ENCODE results near the gene TMEM239.

Gene TMEM239

DNA sequence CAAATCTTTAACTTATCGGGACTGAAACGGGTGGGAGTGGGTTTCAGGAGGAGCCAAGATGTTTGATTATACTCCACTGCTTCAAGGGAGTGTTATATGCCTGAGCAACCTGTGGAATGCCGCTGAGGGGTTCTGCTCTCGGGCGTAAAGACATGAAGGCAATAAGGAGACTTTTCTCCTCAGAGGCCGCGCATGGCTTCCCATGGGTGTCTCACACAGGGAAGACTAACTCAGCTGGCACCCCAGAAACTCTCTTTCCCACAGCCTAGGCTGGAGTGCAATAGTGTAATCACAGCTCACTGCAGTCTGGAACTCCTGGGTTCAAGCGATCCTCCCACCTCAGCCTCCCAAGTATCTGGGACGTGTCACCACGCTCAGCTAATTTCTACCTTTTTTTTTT is 6.5 kb upstream of the TMEM239 start:
- H3K4me1 Mint-ChIP-seq: no peaks in the 10 kb centered on the region
- H3K4me3 Mint-ChIP-seq: no peak overlapping the region
- no peaks in the 10 kb centered on the region for H3K36me3 Mint-ChIP-seq
- peaks cover 30% of the 10 kb centered on the region for H3K27me3 Mint-ChIP-seq
- no peak overlapping the region for H3K27ac Mint-ChIP-seq
- H3K9me3 Mint-ChIP-seq: peaks cover 9% of the 10 kb centered on the region

- peaks cover 20% of the 10 kb centered on the region for H3K27me3 Mint-ChIP-seq
- no peaks in the 10 kb centered on the region for H3K4me1 Mint-ChIP-seq
- H3K27ac Mint-ChIP-seq: no peak overlapping the region
- H3K4me3 Mint-ChIP-seq: no peak overlapping the region
- no peaks in the 10 kb centered on the region for H3K36me3 Mint-ChIP-seq
- H3K9me3 Mint-ChIP-seq: peaks cover 9% of the 10 kb centered on the region
Measured at GRCh38 chr20:2812189-2812588, 4.0 kb upstream of the TMEM239 start.

- no peak overlapping the region for H3K27ac Mint-ChIP-seq
Measured at GRCh38 chr20:2814076-2814475, 2.1 kb upstream of the TMEM239 start.

GRCh38 chr20:2814587-2815051 is 1.5 kb upstream of the TMEM239 start, which contains the start of gene C20orf141:
Gene C20orf141, plus strand, starts transcription at chr20:2814987. Its CDS starts 198 bp downstream, at chr20:2815185.
- Mint-ChIP-seq H3K9me3 (peaks cover 9% of the 10 kb centered on the region), H3K27me3 (peaks cover 16% of the 10 kb centered on the region), H3K4me1 (no peaks in the 10 kb centered on the region), H3K27ac (peak within 1 kb of the TSS; percentile 41), H3K36me3 (no peaks in the 10 kb centered on the region), H3K4me3 (no peak within 1 kb of the TSS)

More at GRCh38 chr20:2814076-2814475, 2.1 kb upstream of the TMEM239 start:
- Mint-ChIP-seq H3K4me1 (no peaks in the 10 kb centered on the region), H3K36me3 (no peaks in the 10 kb centered on the region), H3K27me3 (peaks cover 17% of the 10 kb centered on the region), H3K4me3 (no peak overlapping the region), H3K9me3 (peaks cover 9% of the 10 kb centered on the region)

GRCh38 chr20:2815242-2815900 is 793 bp upstream of the TMEM239 start:
- H3K36me3 Mint-ChIP-seq: no peaks in the 10 kb centered on the region
- H3K27me3 Mint-ChIP-seq: peaks cover 23% of the 10 kb centered on the region
- peaks cover 7% of the 10 kb centered on the region for H3K4me1 Mint-ChIP-seq
- no peak overlapping the region for H3K27ac Mint-ChIP-seq
- no peak overlapping the region for H3K4me3 Mint-ChIP-seq
- peaks cover 9% of the 10 kb centered on the region for H3K9me3 Mint-ChIP-seq

- Mint-ChIP-seq H3K27ac (no peak overlapping the region), H3K27me3 (peaks cover 18% of the 10 kb centered on the region), H3K4me3 (no peak overlapping the region)
Measured at GRCh38 chr20:2816583-2817340, 598 bp downstream of the TMEM239 start.

DNA sequence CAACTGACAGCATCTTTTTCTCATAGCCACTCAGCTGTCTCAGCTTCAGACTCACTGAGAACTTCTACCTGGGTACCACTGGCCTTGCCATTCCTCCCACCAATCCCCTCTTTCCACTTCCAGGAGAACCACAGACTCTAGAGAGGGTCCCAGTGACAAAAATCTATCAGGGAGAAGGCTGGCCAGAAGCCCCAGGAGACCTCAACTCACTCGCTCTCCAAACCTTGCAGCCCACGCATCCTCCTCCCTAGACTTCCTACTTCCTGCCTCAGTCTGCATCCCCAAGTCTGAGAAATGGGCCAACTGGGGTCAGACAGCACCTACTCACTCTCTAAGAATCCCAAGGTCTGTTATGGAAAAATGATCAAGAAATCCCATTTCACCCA is 1.2 kb downstream of the TMEM239 start:
- Mint-ChIP-seq H3K9me3 (peaks cover 1% of the 10 kb centered on the region), H3K27ac (peak overlapping the region; percentile 13), H3K36me3 (no peaks in the 10 kb centered on the region), H3K4me1 (peaks cover 17% of the 10 kb centered on the region), H3K4me3 (no peak overlapping the region), H3K27me3 (peaks cover 14% of the 10 kb centered on the region)

More at GRCh38 chr20:2816583-2817340, 598 bp downstream of the TMEM239 start:
- Mint-ChIP-seq H3K4me1 (peaks cover 12% of the 10 kb centered on the region), H3K9me3 (peaks cover 7% of the 10 kb centered on the region), H3K36me3 (no peaks in the 10 kb centered on the region)

DNA sequence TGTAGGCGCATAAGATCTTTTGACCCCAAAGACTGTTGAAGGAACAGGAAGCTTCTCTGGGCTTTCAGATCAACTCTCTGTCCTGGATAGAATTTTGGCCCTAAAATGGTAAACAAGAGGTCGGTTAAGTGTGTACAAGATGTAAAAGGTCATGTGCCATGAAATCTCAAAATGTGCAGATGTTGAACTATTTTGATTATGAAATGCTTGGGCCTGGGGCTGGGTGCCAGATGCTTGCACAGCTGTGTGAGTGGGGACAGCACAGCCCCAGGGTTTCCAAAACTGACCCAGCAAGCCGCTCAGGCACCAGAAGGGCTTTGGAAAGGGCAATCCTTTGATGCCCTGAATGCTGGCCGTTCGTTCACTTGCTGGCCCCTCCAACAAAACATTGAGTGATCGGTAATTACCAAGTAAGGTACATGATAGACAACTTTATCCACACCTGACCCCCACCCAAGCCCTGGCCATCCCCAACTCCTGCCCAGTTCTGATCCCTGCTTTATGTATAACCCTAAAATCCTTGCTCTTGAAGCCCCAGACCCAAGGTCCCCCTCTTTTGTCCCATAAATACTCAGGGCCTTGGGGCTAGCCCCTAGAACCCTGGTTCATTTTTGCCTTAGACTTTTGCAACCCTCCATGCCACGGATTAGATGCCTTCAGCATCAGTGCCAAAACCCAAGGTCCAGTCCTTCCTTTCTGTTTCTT is 1.9 kb downstream of the TMEM239 start:
- H3K9me3 Mint-ChIP-seq: no peaks in the 10 kb centered on the region
- H3K27me3 Mint-ChIP-seq: peaks cover 13% of the 10 kb centered on the region
- no peak overlapping the region for H3K27ac Mint-ChIP-seq
- H3K4me3 Mint-ChIP-seq: no peak overlapping the region
- peaks cover 17% of the 10 kb centered on the region for H3K4me1 Mint-ChIP-seq
- no peaks in the 10 kb centered on the region for H3K36me3 Mint-ChIP-seq

- Mint-ChIP-seq H3K27ac (no peak overlapping the region), H3K4me1 (peaks cover 17% of the 10 kb centered on the region), H3K36me3 (no peaks in the 10 kb centered on the region), H3K4me3 (no peak overlapping the region), H3K27me3 (peaks cover 13% of the 10 kb centered on the region), H3K9me3 (no peaks in the 10 kb centered on the region)
Measured at GRCh38 chr20:2820084-2820895, 4.1 kb downstream of the TMEM239 start.

DNA sequence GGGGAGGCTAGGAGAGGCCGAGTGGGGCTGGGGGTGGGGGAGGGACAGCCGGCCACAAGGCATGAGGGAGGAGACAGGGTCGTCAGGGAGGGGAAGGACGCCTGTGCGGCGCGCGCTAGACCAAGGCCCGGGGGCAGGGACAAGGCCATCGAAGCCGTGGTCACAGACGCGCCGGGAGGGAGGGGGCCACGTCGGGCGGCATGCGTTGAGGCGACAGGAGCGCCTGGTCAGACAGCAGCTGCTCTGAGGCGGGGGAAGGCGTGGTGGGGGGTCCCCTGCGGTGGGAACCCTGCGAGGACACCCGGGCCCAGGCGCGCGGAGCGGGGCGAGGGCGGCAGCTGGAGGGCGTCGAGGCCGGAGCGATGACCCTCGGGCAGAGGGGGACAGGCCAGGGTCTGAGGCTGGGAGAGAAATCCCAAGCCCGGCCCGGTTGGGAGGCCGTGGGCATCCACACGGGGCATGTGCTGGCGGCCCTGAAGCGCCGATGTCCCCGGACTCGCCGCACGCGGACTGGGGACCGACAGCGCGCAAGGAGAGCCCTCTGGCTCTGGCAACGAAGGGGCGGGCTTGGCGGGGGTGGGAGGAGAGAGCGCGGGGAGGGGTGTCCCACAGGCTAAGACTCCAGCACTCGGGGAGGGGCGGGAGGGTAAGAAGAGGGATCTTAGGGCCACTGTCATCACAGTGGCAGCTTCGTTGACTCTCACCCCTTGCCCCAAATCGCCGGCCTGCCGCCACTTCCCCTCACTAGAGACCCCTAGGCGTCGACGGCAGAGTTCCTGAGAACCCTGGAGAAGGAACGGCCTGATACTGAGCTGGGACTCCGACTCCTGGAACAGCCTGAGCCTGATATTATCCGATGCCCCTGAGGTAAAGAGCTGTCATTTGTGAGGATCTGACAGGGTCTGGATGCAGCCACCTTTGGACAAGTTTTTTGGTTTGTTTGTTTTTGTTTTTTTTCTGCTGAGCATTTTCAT is 5.0 kb downstream of the TMEM239 start:
- Mint-ChIP-seq H3K27me3 (peaks cover 13% of the 10 kb centered on the region), H3K9me3 (no peaks in the 10 kb centered on the region), H3K27ac (no peak overlapping the region), H3K4me3 (peak overlapping the region; percentile 70), H3K36me3 (no peaks in the 10 kb centered on the region), H3K4me1 (peaks cover 24% of the 10 kb centered on the region)

GRCh38 chr20:2822073-2822472 is 5.9 kb downstream of the TMEM239 start:
- Mint-ChIP-seq H3K27me3 (peaks cover 13% of the 10 kb centered on the region), H3K4me1 (peaks cover 33% of the 10 kb centered on the region), H3K36me3 (no peaks in the 10 kb centered on the region), H3K27ac (no peak overlapping the region), H3K4me3 (peak overlapping the region; percentile 70), H3K9me3 (no peaks in the 10 kb centered on the region)

DNA sequence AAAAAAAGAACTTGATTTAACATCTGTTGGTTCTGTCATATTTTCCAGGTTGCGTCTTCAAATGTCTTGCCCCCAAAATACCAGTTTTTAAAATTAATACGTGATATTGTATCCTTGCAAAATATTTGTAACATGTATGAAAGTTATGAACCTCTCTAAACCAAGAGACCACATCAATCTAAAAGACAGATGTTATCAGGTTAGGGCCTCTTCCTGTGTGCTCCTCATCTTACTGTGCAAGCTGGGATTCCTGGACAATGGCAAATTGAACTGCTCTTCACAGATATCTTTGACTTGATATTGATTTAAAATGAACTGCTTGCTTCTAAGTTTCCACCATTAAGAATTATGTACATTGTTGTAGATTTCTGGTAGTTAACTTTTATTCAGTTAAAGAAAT is 9.6 kb downstream of the TMEM239 start:
- no peaks in the 10 kb centered on the region for H3K36me3 Mint-ChIP-seq
- H3K9me3 Mint-ChIP-seq: no peaks in the 10 kb centered on the region
- H3K4me1 Mint-ChIP-seq: peaks cover 26% of the 10 kb centered on the region
- peaks cover 3% of the 10 kb centered on the region for H3K27me3 Mint-ChIP-seq
- peak overlapping the region; percentile 52 for H3K4me3 Mint-ChIP-seq
- H3K27ac Mint-ChIP-seq: no peak overlapping the region

DNA sequence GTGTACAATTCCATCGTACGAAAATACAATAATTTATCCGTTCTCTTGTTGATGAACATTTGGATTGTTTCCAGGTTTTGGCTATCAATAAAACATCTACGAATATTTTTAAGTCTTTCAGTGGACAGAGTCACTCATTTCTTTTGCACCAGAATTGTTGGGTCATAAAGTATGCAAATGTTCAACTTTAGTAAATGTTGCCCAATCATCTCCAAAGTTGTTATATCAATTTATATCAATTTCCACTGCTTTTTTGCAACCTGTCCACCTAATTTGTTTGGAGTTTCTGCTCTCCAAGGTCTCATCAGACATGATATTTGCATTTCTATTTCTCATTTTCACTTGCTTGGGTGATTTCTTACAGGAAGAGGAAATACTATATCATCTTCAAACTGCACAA is 10.5 kb downstream of the TMEM239 start:
- peaks cover 24% of the 10 kb centered on the region for H3K4me1 Mint-ChIP-seq
- H3K27ac Mint-ChIP-seq: no peak overlapping the region
- peaks cover 2% of the 10 kb centered on the region for H3K27me3 Mint-ChIP-seq
- no peak overlapping the region for H3K4me3 Mint-ChIP-seq
- no peaks in the 10 kb centered on the region for H3K36me3 Mint-ChIP-seq
- H3K9me3 Mint-ChIP-seq: no peaks in the 10 kb centered on the region

GRCh38 chr20:2829376-2829775 is 13.2 kb downstream of the TMEM239 start:
- peaks cover 26% of the 10 kb centered on the region for H3K4me1 Mint-ChIP-seq
- H3K9me3 Mint-ChIP-seq: no peaks in the 10 kb centered on the region
- H3K27ac Mint-ChIP-seq: no peak overlapping the region
- no peak overlapping the region for H3K4me3 Mint-ChIP-seq
- no peaks in the 10 kb centered on the region for H3K27me3 Mint-ChIP-seq
- no peaks in the 10 kb centered on the region for H3K36me3 Mint-ChIP-seq

All from activated naive CD4-positive, alpha-beta T cell treated with anti-CD3 and anti-CD28 coated beads, Interleukin-2, amount 50 U/mL, for 24 hours (primary cell).